Activated T-helper 2 cell treated with anti-CD3 and anti-CD28 coated beads, Interferon-gamma antibody, Interleukin-2, Interleukin-4, amounts not matched to agents 10 μg/mL and 5 μg/mL and 100 μg/mL, durations not matched to agents 14 hours and 24 hours and 36 hours (primary cell): Measurements from ENCODE around the gene ATP8B4. TPM values are rescaled to one million over a fixed set of nuclear protein-coding genes. Genes with fewer than 3 reads are reported as not detected.

ENCODE experiments used
- DNase-seq: peaks from one replicate; pipeline ENCODE4 v3.0.0; 2021; ENCODE audit warnings: low spot score
- H3K27ac Mint-ChIP-seq: one replicate; pipeline ENCODE4 v1.8.0; 2021; ENCODE audit warnings: mixed read lengths
- H3K27me3 Mint-ChIP-seq: one replicate; pipeline ENCODE4 v1.8.0; 2021; ENCODE audit warnings: low read depth, mixed read lengths
- H3K36me3 Mint-ChIP-seq: one replicate; pipeline ENCODE4 v1.8.0; 2021; ENCODE audit warnings: low read depth, mixed read lengths
- H3K4me1 Mint-ChIP-seq: one replicate; pipeline ENCODE4 v1.8.0; 2021; ENCODE audit warnings: low read depth, mixed read lengths
- H3K4me3 Mint-ChIP-seq: one replicate; pipeline ENCODE4 v1.8.0; 2021; ENCODE audit warnings: low read depth, mild to moderate bottlenecking, moderate library complexity, mixed read lengths
- H3K9me3 Mint-ChIP-seq: one replicate; pipeline ENCODE4 v1.8.0; 2021; ENCODE audit warnings: mixed read lengths
- intact Hi-C: fragments of 100-400 bp; cut with micrococcal nuclease; formaldehyde crosslinking; loops from one replicate; pipeline ENCODE4 v1.15.1; 2023
- total RNA-seq: library from RNA; stranded (reverse); gene quantifications from 2 replicates; pipeline ENCODE4 v1.2.3, GENCODE V29; 2022

The ATP8B4 gene
- total RNA-seq, 1 donor from 2014 or later = 75.3 TPM

GRCh38 chr15:49900903-49901235 is 218.2 kb downstream of the ATP8B4 start:
- intact Hi-C loops = no loop called here
- no peaks in the 10 kb centered on the region for H3K9me3 Mint-ChIP-seq
- H3K27me3 Mint-ChIP-seq = no peaks in the 10 kb centered on the region
- H3K27ac Mint-ChIP-seq = no peak overlapping the region
- no peak overlapping the region for H3K4me3 Mint-ChIP-seq
- no peak for DNase-seq
- peaks cover 9% of the 10 kb centered on the region for H3K4me1 Mint-ChIP-seq
- H3K36me3 Mint-ChIP-seq = peaks cover 65% of the 10 kb centered on the region

GRCh38 chr15:49900006-49900902 is 218.8 kb downstream of the ATP8B4 start:
- peaks cover 9% of the 10 kb centered on the region for H3K4me1 Mint-ChIP-seq
- intact Hi-C loops = no loop called here
- DNase-seq = no peak
- no peaks in the 10 kb centered on the region for H3K27me3 Mint-ChIP-seq
- no peak overlapping the region for H3K4me3 Mint-ChIP-seq
- no peaks in the 10 kb centered on the region for H3K9me3 Mint-ChIP-seq
- peaks cover 71% of the 10 kb centered on the region for H3K36me3 Mint-ChIP-seq
- no peak overlapping the region for H3K27ac Mint-ChIP-seq

GRCh38 chr15:49898575-49899283 is 220.3 kb downstream of the ATP8B4 start:
- peaks cover 72% of the 10 kb centered on the region for H3K36me3 Mint-ChIP-seq
- DNase-seq = no peak
- no peaks in the 10 kb centered on the region for H3K27me3 Mint-ChIP-seq
- H3K9me3 Mint-ChIP-seq = no peaks in the 10 kb centered on the region
- peaks cover 9% of the 10 kb centered on the region for H3K4me1 Mint-ChIP-seq
- no peak overlapping the region for H3K27ac Mint-ChIP-seq
- no peak overlapping the region for H3K4me3 Mint-ChIP-seq
- intact Hi-C loops = no loop called here

- Mint-ChIP-seq H3K27ac (no peak overlapping the region), H3K9me3 (no peaks in the 10 kb centered on the region), H3K4me3 (no peak overlapping the region), H3K36me3 (peaks cover 74% of the 10 kb centered on the region), H3K27me3 (no peaks in the 10 kb centered on the region), H3K4me1 (peaks cover 9% of the 10 kb centered on the region)
- DNase-seq = no peak
- intact Hi-C loops = no loop called here
Measured at GRCh38 chr15:49898097-49898496, 220.9 kb downstream of the ATP8B4 start.

GRCh38 chr15:49895347-49896223 is 223.4 kb downstream of the ATP8B4 start:
- no peak for DNase-seq
- peaks cover 83% of the 10 kb centered on the region for H3K36me3 Mint-ChIP-seq

GRCh38 chr15:49890689-49891088 is 228.3 kb downstream of the ATP8B4 start:
- Mint-ChIP-seq H3K27me3 (no peaks in the 10 kb centered on the region), H3K4me3 (no peak overlapping the region), H3K4me1 (no peaks in the 10 kb centered on the region), H3K27ac (no peak overlapping the region), H3K9me3 (no peaks in the 10 kb centered on the region), H3K36me3 (peaks cover 61% of the 10 kb centered on the region)
- intact Hi-C loops = no loop called here
- no peak for DNase-seq

More at GRCh38 chr15:49895347-49896223, 223.4 kb downstream of the ATP8B4 start:
- no peaks in the 10 kb centered on the region for H3K27me3 Mint-ChIP-seq
- intact Hi-C loops = no loop called here
- H3K27ac Mint-ChIP-seq = no peak overlapping the region
- H3K9me3 Mint-ChIP-seq = no peaks in the 10 kb centered on the region
- peaks cover 6% of the 10 kb centered on the region for H3K4me1 Mint-ChIP-seq
- H3K4me3 Mint-ChIP-seq = no peak overlapping the region

GRCh38 chr15:49889536-49889935 is 229.5 kb downstream of the ATP8B4 start:
- Mint-ChIP-seq H3K36me3 (peaks cover 53% of the 10 kb centered on the region), H3K4me1 (no peaks in the 10 kb centered on the region), H3K9me3 (no peaks in the 10 kb centered on the region), H3K4me3 (no peak overlapping the region), H3K27me3 (no peaks in the 10 kb centered on the region), H3K27ac (no peak overlapping the region)
- no peak for DNase-seq
- intact Hi-C loops = no loop called here

- Mint-ChIP-seq H3K4me3 (no peak overlapping the region), H3K27ac (no peak overlapping the region), H3K27me3 (no peaks in the 10 kb centered on the region), H3K9me3 (no peaks in the 10 kb centered on the region), H3K36me3 (peaks cover 48% of the 10 kb centered on the region), H3K4me1 (no peaks in the 10 kb centered on the region)
- DNase-seq = no peak
- intact Hi-C loops = no loop called here
Measured at GRCh38 chr15:49888734-49889133, 230.3 kb downstream of the ATP8B4 start.

- Mint-ChIP-seq H3K36me3 (peaks cover 46% of the 10 kb centered on the region), H3K4me3 (no peak overlapping the region)
- intact Hi-C loops = no loop called here
Measured at GRCh38 chr15:49888323-49888693, 230.7 kb downstream of the ATP8B4 start.

GRCh38 chr15:49887659-49888322 is 231.2 kb downstream of the ATP8B4 start:
- no peaks in the 10 kb centered on the region for H3K9me3 Mint-ChIP-seq

More at GRCh38 chr15:49888323-49888693, 230.7 kb downstream of the ATP8B4 start:
- Mint-ChIP-seq H3K9me3 (no peaks in the 10 kb centered on the region), H3K27ac (no peak overlapping the region), H3K4me1 (no peaks in the 10 kb centered on the region), H3K27me3 (no peaks in the 10 kb centered on the region)
- DNase-seq = no peak

GRCh38 chr15:49883121-49883520 is 235.9 kb downstream of the ATP8B4 start:
- Mint-ChIP-seq H3K27ac (no peak overlapping the region), H3K9me3 (no peaks in the 10 kb centered on the region), H3K4me3 (no peak overlapping the region), H3K27me3 (no peaks in the 10 kb centered on the region), H3K4me1 (no peaks in the 10 kb centered on the region), H3K36me3 (peaks cover 35% of the 10 kb centered on the region)
- no peak for DNase-seq
- intact Hi-C loops = no loop called here

More at GRCh38 chr15:49887659-49888322, 231.2 kb downstream of the ATP8B4 start:
- peaks cover 45% of the 10 kb centered on the region for H3K36me3 Mint-ChIP-seq
- no peak for DNase-seq
- H3K27ac Mint-ChIP-seq = no peak overlapping the region
- no peak overlapping the region for H3K4me3 Mint-ChIP-seq
- H3K27me3 Mint-ChIP-seq = no peaks in the 10 kb centered on the region
- no peaks in the 10 kb centered on the region for H3K4me1 Mint-ChIP-seq
- intact Hi-C loops = no loop called here

- Mint-ChIP-seq H3K9me3 (no peaks in the 10 kb centered on the region), H3K27ac (no peak overlapping the region), H3K36me3 (peaks cover 36% of the 10 kb centered on the region), H3K27me3 (no peaks in the 10 kb centered on the region), H3K4me3 (no peak overlapping the region), H3K4me1 (peaks cover under 1% of the 10 kb centered on the region)
- DNase-seq = no peak
- intact Hi-C loops = no loop called here
Measured at GRCh38 chr15:49881866-49882265, 237.2 kb downstream of the ATP8B4 start.
